ENCODE measurements around the gene TIAM1. TPM values are rescaled to one million over a fixed set of nuclear protein-coding genes. Genes with fewer than 3 reads are reported as not detected.

Gene TIAM1
- total RNA-seq, 1 donor from 2014 or later, result 41.3 TPM

DNA sequence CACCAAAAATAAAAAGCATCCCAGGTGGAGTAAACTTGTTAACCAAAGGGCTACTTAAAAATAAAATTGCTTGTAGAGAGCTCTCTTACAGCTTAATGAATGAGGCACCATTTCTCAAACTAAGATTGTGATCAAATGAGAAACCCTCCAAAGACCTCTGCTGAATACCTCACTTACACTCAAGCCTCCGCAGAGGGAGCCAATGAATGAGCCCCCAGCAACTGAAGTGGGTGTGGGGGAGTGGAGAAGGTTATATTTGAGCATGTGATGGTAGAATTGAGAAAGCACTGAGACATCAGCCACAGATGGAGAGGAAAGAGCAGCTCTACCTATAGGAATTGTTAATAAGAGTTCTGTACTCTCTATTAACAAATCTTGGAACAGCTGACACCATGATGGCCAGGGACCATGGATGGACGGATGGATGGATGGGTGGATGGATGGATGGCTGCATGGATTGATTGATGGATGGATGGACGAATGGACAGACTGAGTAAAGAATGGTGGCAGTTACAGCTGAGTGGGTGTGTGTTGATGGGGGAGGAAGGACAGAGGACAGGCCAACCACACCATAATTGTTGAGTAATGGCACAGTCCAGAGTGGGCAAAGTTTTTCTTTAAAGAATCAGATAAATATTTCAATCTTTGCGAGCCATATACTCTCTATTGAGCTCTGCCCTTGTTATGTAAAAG, 20.3 kb upstream of the TIAM1 start:
- no peak for TF ChIP-seq POLR2A (IDR thresholded peaks at IDR 0.05)
- TF ChIP-seq, protein P1, sequence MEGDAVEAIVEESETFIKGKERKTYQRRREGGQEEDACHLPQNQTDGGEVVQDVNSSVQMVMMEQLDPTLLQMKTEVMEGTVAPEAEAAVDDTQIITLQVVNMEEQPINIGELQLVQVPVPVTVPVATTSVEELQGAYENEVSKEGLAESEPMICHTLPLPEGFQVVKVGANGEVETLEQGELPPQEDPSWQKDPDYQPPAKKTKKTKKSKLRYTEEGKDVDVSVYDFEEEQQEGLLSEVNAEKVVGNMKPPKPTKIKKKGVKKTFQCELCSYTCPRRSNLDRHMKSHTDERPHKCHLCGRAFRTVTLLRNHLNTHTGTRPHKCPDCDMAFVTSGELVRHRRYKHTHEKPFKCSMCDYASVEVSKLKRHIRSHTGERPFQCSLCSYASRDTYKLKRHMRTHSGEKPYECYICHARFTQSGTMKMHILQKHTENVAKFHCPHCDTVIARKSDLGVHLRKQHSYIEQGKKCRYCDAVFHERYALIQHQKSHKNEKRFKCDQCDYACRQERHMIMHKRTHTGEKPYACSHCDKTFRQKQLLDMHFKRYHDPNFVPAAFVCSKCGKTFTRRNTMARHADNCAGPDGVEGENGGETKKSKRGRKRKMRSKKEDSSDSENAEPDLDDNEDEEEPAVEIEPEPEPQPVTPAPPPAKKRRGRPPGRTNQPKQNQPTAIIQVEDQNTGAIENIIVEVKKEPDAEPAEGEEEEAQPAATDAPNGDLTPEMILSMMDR (IDR thresholded peaks at IDR 0.05), result no peak
- no peak for TF ChIP-seq POLR2AphosphoS5 (IDR thresholded peaks at IDR 0.05; ENCODE audit: insufficient read depth in 1 of 2, low read depth in 1 of 2)
- Histone ChIP-seq H3K27ac (no peak overlapping the region), H3K36me3 (no peaks in the 10 kb centered on the region), H3K27me3 (no peaks in the 10 kb centered on the region), H3K4me3 (no peak overlapping the region), H3K4me1 (no peaks in the 10 kb centered on the region), H3K9me3 (no peaks in the 10 kb centered on the region)
- no peak for DNase-seq (ENCODE audit: extremely low spot score in 2 of 2)
- intact Hi-C loops (cut with DNase I), result no loop called here

DNA sequence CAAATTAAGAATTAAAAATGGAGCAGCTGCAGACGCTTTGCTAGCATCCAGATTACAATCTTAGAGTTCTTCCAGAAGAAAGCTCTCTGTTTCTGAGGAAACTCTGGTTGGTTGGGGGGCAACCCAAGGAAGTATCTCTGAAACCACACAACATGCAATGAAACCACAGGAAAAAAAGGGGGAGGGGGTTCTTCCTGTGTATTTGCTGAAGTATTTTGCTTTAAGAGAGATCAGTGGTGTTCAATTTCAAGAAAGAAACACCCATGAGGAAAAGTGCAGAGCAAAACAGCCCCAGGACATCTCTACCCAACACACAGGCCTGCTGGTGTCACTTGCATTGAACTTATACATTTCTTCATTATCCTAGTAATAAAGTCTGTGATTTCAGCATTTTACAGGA, 19.7 kb upstream of the TIAM1 start:
- H3K9me3 ChIP-seq, result no peaks in the 10 kb centered on the region

DNA sequence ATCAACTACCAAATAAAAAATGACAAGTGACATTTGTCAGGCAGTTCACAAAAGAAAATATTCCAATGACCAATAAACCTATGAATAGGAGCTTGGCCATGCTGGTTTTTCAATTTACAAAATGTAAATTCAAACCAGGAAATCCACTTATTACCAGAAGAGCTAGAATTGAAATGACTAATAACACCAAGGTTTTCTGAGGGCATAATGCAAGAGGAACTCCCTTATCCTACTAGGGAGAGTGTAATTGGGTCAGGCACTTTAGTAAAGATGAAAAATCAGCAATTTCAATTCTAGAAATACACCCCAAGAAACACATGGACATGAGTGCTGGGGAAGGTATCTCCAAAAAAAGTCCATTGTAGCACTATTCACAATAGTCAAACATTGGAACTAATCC, 16.7 kb upstream of the TIAM1 start:
- TF ChIP-seq POLR2AphosphoS5 (IDR thresholded peaks at IDR 0.05; ENCODE audit: insufficient read depth in 1 of 2, low read depth in 1 of 2) (no peak), POLR2A (IDR thresholded peaks at IDR 0.05) (no peak)
- TF ChIP-seq, protein P1 (IDR thresholded peaks at IDR 0.05), result no peak
- H3K4me3 ChIP-seq, result no peak overlapping the region
- intact Hi-C loops (cut with DNase I), result no loop called here
- DNase-seq (ENCODE audit: extremely low spot score in 2 of 2), result no peak
- no peak overlapping the region for H3K27ac ChIP-seq
- no peaks in the 10 kb centered on the region for H3K4me1 ChIP-seq
- no peaks in the 10 kb centered on the region for H3K27me3 ChIP-seq
- no peaks in the 10 kb centered on the region for H3K36me3 ChIP-seq
- H3K9me3 ChIP-seq, result no peaks in the 10 kb centered on the region

More for the DNA sequence above, 19.7 kb upstream of the TIAM1 start:
- intact Hi-C loops (cut with DNase I), result no loop called here
- Histone ChIP-seq H3K4me1 (no peaks in the 10 kb centered on the region), H3K4me3 (no peak overlapping the region), H3K27ac (no peak overlapping the region), H3K27me3 (no peaks in the 10 kb centered on the region), H3K36me3 (no peaks in the 10 kb centered on the region)
- TF ChIP-seq, protein P1 (IDR thresholded peaks at IDR 0.05), result no peak
- TF ChIP-seq POLR2AphosphoS5 (IDR thresholded peaks at IDR 0.05; ENCODE audit: insufficient read depth in 1 of 2, low read depth in 1 of 2) (no peak), POLR2A (IDR thresholded peaks at IDR 0.05) (no peak)
- no peak for DNase-seq (ENCODE audit: extremely low spot score in 2 of 2)

DNA sequence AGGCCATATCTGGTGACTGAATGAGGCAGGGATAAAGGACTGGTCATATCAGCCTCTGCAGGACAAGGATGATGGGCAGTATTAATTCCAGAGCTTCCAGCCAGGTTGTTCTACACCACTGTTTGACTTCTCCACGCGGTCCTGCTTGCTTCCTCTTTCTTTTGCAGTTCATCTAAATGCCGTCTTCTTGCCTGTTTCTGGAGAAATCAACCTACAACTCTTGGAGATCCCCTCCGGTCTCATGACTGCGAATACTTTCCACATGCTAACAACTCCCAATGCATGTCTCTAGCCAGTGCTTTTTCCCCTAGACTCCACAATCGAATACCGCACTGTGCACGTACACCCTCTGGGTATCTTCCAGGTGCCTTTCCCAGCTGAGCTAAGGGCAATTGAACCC, 14.1 kb upstream of the TIAM1 start:
- no peaks in the 10 kb centered on the region for H3K36me3 ChIP-seq
- H3K9me3 ChIP-seq, result no peaks in the 10 kb centered on the region
- H3K27me3 ChIP-seq, result no peaks in the 10 kb centered on the region
- no peak for DNase-seq (ENCODE audit: extremely low spot score in 2 of 2)
- H3K4me1 ChIP-seq, result no peaks in the 10 kb centered on the region
- no peak overlapping the region for H3K4me3 ChIP-seq
- no peak overlapping the region for H3K27ac ChIP-seq
- intact Hi-C loops (cut with DNase I), result no loop called here
- TF ChIP-seq POLR2A (IDR thresholded peaks at IDR 0.05), result no peak
- TF ChIP-seq, protein P1 (IDR thresholded peaks at IDR 0.05), result no peak
- no peak for TF ChIP-seq POLR2AphosphoS5 (IDR thresholded peaks at IDR 0.05; ENCODE audit: insufficient read depth in 1 of 2, low read depth in 1 of 2)

DNA sequence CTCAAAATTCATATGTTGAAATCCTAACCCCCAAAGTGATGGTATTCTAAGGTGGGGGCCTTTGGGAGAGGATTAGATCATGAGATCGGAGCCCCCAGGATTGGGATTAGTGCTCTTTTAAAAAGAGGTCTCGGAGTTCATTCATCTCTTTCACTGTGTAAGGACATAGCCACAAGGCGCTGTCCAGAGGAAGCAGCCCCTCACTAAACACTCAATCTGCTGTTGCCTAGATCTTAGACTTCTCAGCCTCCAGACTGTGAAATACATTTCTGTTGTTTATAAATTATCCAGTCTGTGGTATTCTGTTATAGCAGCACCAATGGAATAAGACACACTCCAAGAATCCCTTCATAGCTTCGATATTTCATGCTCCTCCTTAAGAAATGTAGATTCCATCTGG, 12.4 kb upstream of the TIAM1 start:
- no peak overlapping the region for H3K4me3 ChIP-seq
- intact Hi-C loops (cut with DNase I), result no loop called here

More for the DNA sequence above, 12.4 kb upstream of the TIAM1 start:
- Histone ChIP-seq H3K27me3 (no peaks in the 10 kb centered on the region), H3K4me1 (no peaks in the 10 kb centered on the region), H3K9me3 (no peaks in the 10 kb centered on the region), H3K36me3 (no peaks in the 10 kb centered on the region), H3K27ac (no peak overlapping the region)
- DNase-seq (ENCODE audit: extremely low spot score in 2 of 2), result no peak
- no peak for TF ChIP-seq POLR2A (IDR thresholded peaks at IDR 0.05)
- TF ChIP-seq POLR2AphosphoS5 (IDR thresholded peaks at IDR 0.05; ENCODE audit: insufficient read depth in 1 of 2, low read depth in 1 of 2), result no peak
- TF ChIP-seq, protein P1 (IDR thresholded peaks at IDR 0.05), result no peak

Data from vagina (tissue), 2 donors.